ENCODE data around the gene ZNF835. TPM values are rescaled to one million over a fixed set of nuclear protein-coding genes. Genes with fewer than 3 reads are reported as not detected.

Gene ZNF835
- total RNA-seq, 1 experiment from 2014 or later: not detected

GRCh38 chr19:56670961-56671612, 470 bp downstream of the ZNF835 start:
- TF ChIP-seq, protein P1, sequence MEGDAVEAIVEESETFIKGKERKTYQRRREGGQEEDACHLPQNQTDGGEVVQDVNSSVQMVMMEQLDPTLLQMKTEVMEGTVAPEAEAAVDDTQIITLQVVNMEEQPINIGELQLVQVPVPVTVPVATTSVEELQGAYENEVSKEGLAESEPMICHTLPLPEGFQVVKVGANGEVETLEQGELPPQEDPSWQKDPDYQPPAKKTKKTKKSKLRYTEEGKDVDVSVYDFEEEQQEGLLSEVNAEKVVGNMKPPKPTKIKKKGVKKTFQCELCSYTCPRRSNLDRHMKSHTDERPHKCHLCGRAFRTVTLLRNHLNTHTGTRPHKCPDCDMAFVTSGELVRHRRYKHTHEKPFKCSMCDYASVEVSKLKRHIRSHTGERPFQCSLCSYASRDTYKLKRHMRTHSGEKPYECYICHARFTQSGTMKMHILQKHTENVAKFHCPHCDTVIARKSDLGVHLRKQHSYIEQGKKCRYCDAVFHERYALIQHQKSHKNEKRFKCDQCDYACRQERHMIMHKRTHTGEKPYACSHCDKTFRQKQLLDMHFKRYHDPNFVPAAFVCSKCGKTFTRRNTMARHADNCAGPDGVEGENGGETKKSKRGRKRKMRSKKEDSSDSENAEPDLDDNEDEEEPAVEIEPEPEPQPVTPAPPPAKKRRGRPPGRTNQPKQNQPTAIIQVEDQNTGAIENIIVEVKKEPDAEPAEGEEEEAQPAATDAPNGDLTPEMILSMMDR (IDR thresholded peaks at IDR 0.05; ENCODE audit: unreplicated experiment): no peak
- Mint-ChIP-seq H3K27ac (ENCODE audit: low read depth, unreplicated experiment) (no peak overlapping the region), H3K4me1 (ENCODE audit: insufficient read depth, unreplicated experiment) (no peaks in the 10 kb centered on the region), H3K27me3 (ENCODE audit: insufficient read depth, unreplicated experiment) (no peaks in the 10 kb centered on the region), H3K36me3 (ENCODE audit: insufficient read depth, unreplicated experiment) (no peaks in the 10 kb centered on the region), H3K9me3 (ENCODE audit: unreplicated experiment) (no peaks in the 10 kb centered on the region), H3K4me3 (ENCODE audit: unreplicated experiment) (no peak overlapping the region)
- no peak for DNase-seq (ENCODE audit: unreplicated experiment)
- intact Hi-C loops (cut with micrococcal nuclease): no loop called here
- CTCF ChIA-PET: no interaction called here
- POLR2A ChIA-PET: no interaction called here
- BruUV-seq (replicated peaks): no TSS peak

- Mint-ChIP-seq H3K36me3 (ENCODE audit: insufficient read depth, unreplicated experiment) (no peaks in the 10 kb centered on the region), H3K9me3 (ENCODE audit: unreplicated experiment) (no peaks in the 10 kb centered on the region)
- CTCF ChIA-PET: interaction anchor here (1.0 kb wide), 1 partner anchor 12 kb away, joined by 3 read pairs; no protein-coding TSS in a partner anchor
Measured at GRCh38 chr19:56670401-56670960, 1.1 kb downstream of the ZNF835 start.

DNA sequence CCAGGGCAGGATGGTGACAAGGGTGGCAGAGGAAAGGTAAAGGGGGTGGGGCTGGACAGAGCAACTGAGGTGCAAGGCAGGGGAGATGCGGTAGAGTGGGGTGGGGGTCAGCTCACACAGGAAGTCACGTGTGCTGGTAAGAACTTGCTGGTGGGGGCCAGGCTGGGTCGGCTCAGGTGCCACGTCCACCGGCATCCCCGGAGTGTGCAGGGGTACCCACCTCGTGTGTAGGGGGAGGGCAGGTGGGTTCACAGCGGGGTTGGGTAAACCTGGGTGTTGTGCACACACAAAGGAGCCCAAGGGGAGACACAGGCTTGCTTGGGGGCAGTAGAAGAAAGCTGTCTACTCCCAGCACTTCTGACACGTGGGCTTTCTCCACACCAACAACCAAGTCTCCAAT, 2.9 kb downstream of the ZNF835 start:
- intact Hi-C loops (cut with micrococcal nuclease): no loop called here
- TF ChIP-seq, protein P1 (IDR thresholded peaks at IDR 0.05; ENCODE audit: unreplicated experiment): no peak
- Mint-ChIP-seq H3K36me3 (ENCODE audit: insufficient read depth, unreplicated experiment) (no peaks in the 10 kb centered on the region), H3K27me3 (ENCODE audit: insufficient read depth, unreplicated experiment) (no peaks in the 10 kb centered on the region), H3K9me3 (ENCODE audit: unreplicated experiment) (no peaks in the 10 kb centered on the region), H3K4me3 (ENCODE audit: unreplicated experiment) (no peak overlapping the region), H3K27ac (ENCODE audit: low read depth, unreplicated experiment) (no peak overlapping the region), H3K4me1 (ENCODE audit: insufficient read depth, unreplicated experiment) (no peaks in the 10 kb centered on the region)
- no peak for DNase-seq (ENCODE audit: unreplicated experiment)
- POLR2A ChIA-PET: no interaction called here
- BruUV-seq (replicated peaks): no TSS peak
- CTCF ChIA-PET: no interaction called here

More at GRCh38 chr19:56670401-56670960, 1.1 kb downstream of the ZNF835 start:
- no peak for DNase-seq (ENCODE audit: unreplicated experiment)
- no peaks in the 10 kb centered on the region for H3K4me1 Mint-ChIP-seq (ENCODE audit: insufficient read depth, unreplicated experiment)
- no peak overlapping the region for H3K27ac Mint-ChIP-seq (ENCODE audit: low read depth, unreplicated experiment)
- intact Hi-C loops (cut with micrococcal nuclease): no loop called here
- no TSS peak for BruUV-seq (replicated peaks)
- POLR2A ChIA-PET: no interaction called here
- no peak overlapping the region for H3K4me3 Mint-ChIP-seq (ENCODE audit: unreplicated experiment)
- H3K27me3 Mint-ChIP-seq (ENCODE audit: insufficient read depth, unreplicated experiment): no peaks in the 10 kb centered on the region
- TF ChIP-seq, protein P1 (IDR thresholded peaks at IDR 0.05; ENCODE audit: unreplicated experiment): no peak

- no peaks in the 10 kb centered on the region for H3K4me1 Mint-ChIP-seq (ENCODE audit: insufficient read depth, unreplicated experiment)
- no peaks in the 10 kb centered on the region for H3K9me3 Mint-ChIP-seq (ENCODE audit: unreplicated experiment)
- intact Hi-C loops (cut with micrococcal nuclease): no loop called here
- H3K27me3 Mint-ChIP-seq (ENCODE audit: insufficient read depth, unreplicated experiment): no peaks in the 10 kb centered on the region
- ChIA-PET POLR2A (no interaction called here), CTCF (no interaction called here)
- no TSS peak for BruUV-seq (replicated peaks)
- DNase-seq (ENCODE audit: unreplicated experiment): no peak
- TF ChIP-seq, protein P1 (IDR thresholded peaks at IDR 0.05; ENCODE audit: unreplicated experiment): no peak
- no peaks in the 10 kb centered on the region for H3K36me3 Mint-ChIP-seq (ENCODE audit: insufficient read depth, unreplicated experiment)
- no peak overlapping the region for H3K4me3 Mint-ChIP-seq (ENCODE audit: unreplicated experiment)
- H3K27ac Mint-ChIP-seq (ENCODE audit: low read depth, unreplicated experiment): no peak overlapping the region
Measured at GRCh38 chr19:56667311-56667870, 4.2 kb downstream of the ZNF835 start.
